CD4-positive, alpha-beta T cell treated with Interleukin-17A for 4 hours (primary cell): ENCODE measurements around the gene PRM3.

Experiments
- DNase-seq: peaks from one replicate; pipeline ENCODE4 v3.0.0-alpha.2; 2020; ENCODE audit warnings: mixed read lengths

The PRM3 gene

GRCh38 chr16:11224096-11224893 is 49.1 kb downstream of the PRM3 start:
- DNase-seq, result peak; percentile 69
